Measurements from ENCODE around the gene THSD7A. TPM values are rescaled to one million over a fixed set of nuclear protein-coding genes. Genes with fewer than 3 reads are reported as not detected.

Gene THSD7A
- total RNA-seq, 2 experiments from 2014 or later = not detected

DNA sequence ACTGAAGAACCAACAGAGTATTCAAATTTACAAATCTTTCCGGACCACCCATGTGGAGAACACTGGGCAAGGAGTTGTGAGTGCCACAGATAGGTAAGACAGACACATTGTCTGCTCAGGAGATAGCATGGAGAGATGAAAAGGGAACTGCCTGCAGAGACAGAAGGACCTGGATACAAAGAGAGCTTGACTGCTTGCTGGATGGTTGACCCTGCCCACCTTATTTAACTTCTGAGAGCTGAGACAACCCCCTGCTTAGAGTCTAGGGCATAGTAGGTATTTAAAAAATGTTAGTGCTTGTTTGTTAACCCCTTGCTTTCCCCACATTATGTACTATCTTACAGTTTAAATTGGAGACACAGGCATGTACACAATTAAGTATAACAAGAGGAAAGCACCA is 314.1 kb downstream of the THSD7A start:
- Mint-ChIP-seq H3K9me3 (no peaks in the 10 kb centered on the region), H3K36me3 (ENCODE audit: low read depth) (no peaks in the 10 kb centered on the region), H3K4me1 (ENCODE audit: low read depth) (no peaks in the 10 kb centered on the region), H3K27me3 (no peaks in the 10 kb centered on the region), H3K27ac (no peak overlapping the region), H3K4me3 (no peak overlapping the region)
- ATAC-seq (no peak), DNase-seq (no peak)
- POLR2A ChIA-PET = no interaction called here
- intact Hi-C loops (cut with micrococcal nuclease) = no loop called here
- no peak for TF ChIP-seq CTCF (IDR thresholded peaks at IDR 0.05)
- CTCF ChIA-PET = no interaction called here

DNA sequence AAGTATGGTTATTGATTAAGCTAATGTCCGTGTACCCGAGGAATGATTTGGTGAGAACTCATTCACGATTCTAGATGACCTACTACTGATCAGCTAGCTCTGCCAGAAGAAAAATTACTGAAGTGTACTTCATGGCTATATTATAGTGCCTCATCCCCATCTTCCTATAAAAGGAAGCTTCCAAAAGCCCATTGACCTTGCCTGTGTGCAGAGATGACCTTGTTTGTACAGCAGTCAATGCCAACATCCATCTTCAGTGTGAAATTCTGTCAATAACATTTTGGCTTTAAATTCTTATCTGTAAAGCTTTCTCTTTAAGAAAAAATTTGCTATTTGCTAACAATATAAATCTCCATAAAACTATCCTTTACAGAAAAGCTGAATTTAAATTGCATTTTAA is 315.7 kb downstream of the THSD7A start:
- intact Hi-C loops (cut with micrococcal nuclease) = no loop called here

GRCh38 chr7:11513460-11513859 is 318.5 kb downstream of the THSD7A start:
- ATAC-seq (no peak), DNase-seq (no peak)
- Mint-ChIP-seq H3K27me3 (no peaks in the 10 kb centered on the region), H3K9me3 (no peaks in the 10 kb centered on the region), H3K27ac (no peak overlapping the region), H3K4me1 (ENCODE audit: low read depth) (no peaks in the 10 kb centered on the region), H3K4me3 (no peak overlapping the region), H3K36me3 (ENCODE audit: low read depth) (no peaks in the 10 kb centered on the region)
- no peak for TF ChIP-seq CTCF (IDR thresholded peaks at IDR 0.05)
- ChIA-PET POLR2A (no interaction called here), CTCF (no interaction called here)
- intact Hi-C loops (cut with micrococcal nuclease) = no loop called here

More for the DNA sequence above, 315.7 kb downstream of the THSD7A start:
- Mint-ChIP-seq H3K9me3 (no peaks in the 10 kb centered on the region), H3K27me3 (no peaks in the 10 kb centered on the region), H3K4me3 (no peak overlapping the region), H3K27ac (no peak overlapping the region), H3K36me3 (ENCODE audit: low read depth) (no peaks in the 10 kb centered on the region), H3K4me1 (ENCODE audit: low read depth) (no peaks in the 10 kb centered on the region)
- ATAC-seq (no peak), DNase-seq (no peak)
- no peak for TF ChIP-seq CTCF (IDR thresholded peaks at IDR 0.05)
- ChIA-PET POLR2A (no interaction called here), CTCF (interaction anchor here (0.6 kb wide), 1 partner anchor 12 kb away, joined by 3 read pairs; no protein-coding TSS in a partner anchor)

DNA sequence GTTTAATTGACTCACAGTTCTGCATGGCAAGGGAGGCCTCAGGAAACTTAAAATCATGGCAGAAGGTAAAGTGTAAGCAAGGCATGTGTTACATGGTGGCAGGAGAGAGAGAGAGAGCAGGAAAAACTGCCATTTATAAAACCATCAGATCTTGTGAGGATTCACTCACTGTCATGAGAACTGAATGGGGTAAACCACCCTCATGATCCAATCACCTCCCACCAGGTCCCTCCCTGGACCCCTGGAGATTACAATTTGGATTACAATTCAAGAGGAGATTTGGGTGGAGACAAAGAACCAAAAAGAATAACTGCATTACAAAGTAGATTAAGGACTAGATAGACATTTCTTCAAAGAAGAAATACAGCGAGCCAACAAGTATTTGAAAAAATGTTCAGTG is 324.1 kb downstream of the THSD7A start:
- ATAC-seq (no peak), DNase-seq (no peak)
- H3K36me3 Mint-ChIP-seq (ENCODE audit: low read depth) = no peaks in the 10 kb centered on the region
- POLR2A ChIA-PET = no interaction called here
- H3K27me3 Mint-ChIP-seq = no peaks in the 10 kb centered on the region
- no peak for TF ChIP-seq CTCF (IDR thresholded peaks at IDR 0.05)
- H3K27ac Mint-ChIP-seq = no peak overlapping the region
- no peaks in the 10 kb centered on the region for H3K4me1 Mint-ChIP-seq (ENCODE audit: low read depth)
- intact Hi-C loops (cut with micrococcal nuclease) = no loop called here
- H3K4me3 Mint-ChIP-seq = no peak overlapping the region
- CTCF ChIA-PET = no interaction called here
- no peaks in the 10 kb centered on the region for H3K9me3 Mint-ChIP-seq

GRCh38 chr7:11506417-11506816 is 325.6 kb downstream of the THSD7A start:
- no peak for TF ChIP-seq CTCF (IDR thresholded peaks at IDR 0.05)
- ChIA-PET CTCF (no interaction called here), POLR2A (no interaction called here)
- no peak for ATAC-seq
- intact Hi-C loops (cut with micrococcal nuclease) = no loop called here
- no peak for DNase-seq
- Mint-ChIP-seq H3K4me1 (ENCODE audit: low read depth) (no peaks in the 10 kb centered on the region), H3K27me3 (no peaks in the 10 kb centered on the region), H3K4me3 (no peak overlapping the region), H3K36me3 (ENCODE audit: low read depth) (no peaks in the 10 kb centered on the region), H3K9me3 (peaks cover 1% of the 10 kb centered on the region), H3K27ac (no peak overlapping the region)

Measured in activated CD8-positive, alpha-beta T cell treated with anti-CD3 and anti-CD28 coated beads for 36 hours (primary cell).